Measurements from ENCODE around the gene GPR180. TPM values are rescaled to one million over a fixed set of nuclear protein-coding genes. Genes with fewer than 3 reads are reported as not detected.
A peak's percentile ranks its signal among the peaks of the same experiment; 100 is the strongest.

Gene GPR180
- total and polyA plus RNA-seq, 10 of the 15 experiments (the other 5 are each of a cell fraction or from before 2014, with no cell fraction given), result 1.6 to 7.2 (median 5.3) TPM

GRCh38 chr13:94601446-94602431 is at the start of gene GPR180 (continued):
- TF ChIP-seq, protein P1, sequence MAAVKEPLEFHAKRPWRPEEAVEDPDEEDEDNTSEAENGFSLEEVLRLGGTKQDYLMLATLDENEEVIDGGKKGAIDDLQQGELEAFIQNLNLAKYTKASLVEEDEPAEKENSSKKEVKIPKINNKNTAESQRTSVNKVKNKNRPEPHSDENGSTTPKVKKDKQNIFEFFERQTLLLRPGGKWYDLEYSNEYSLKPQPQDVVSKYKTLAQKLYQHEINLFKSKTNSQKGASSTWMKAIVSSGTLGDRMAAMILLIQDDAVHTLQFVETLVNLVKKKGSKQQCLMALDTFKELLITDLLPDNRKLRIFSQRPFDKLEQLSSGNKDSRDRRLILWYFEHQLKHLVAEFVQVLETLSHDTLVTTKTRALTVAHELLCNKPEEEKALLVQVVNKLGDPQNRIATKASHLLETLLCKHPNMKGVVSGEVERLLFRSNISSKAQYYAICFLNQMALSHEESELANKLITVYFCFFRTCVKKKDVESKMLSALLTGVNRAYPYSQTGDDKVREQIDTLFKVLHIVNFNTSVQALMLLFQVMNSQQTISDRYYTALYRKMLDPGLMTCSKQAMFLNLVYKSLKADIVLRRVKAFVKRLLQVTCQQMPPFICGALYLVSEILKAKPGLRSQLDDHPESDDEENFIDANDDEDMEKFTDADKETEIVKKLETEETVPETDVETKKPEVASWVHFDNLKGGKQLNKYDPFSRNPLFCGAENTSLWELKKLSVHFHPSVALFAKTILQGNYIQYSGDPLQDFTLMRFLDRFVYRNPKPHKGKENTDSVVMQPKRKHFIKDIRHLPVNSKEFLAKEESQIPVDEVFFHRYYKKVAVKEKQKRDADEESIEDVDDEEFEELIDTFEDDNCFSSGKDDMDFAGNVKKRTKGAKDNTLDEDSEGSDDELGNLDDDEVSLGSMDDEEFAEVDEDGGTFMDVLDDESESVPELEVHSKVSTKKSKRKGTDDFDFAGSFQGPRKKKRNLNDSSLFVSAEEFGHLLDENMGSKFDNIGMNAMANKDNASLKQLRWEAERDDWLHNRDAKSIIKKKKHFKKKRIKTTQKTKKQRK (IDR thresholded peaks at IDR 0.05; ENCODE audit: low read depth, low read length), result peak; percentile 83
- TF ChIP-seq SMAD1 (IDR thresholded peaks at IDR 0.05; ENCODE audit: low read depth, partially characterized antibody) (no peak), IKZF2 (IDR thresholded peaks at IDR 0.05) (peak in 1 of 2 experiments; percentile 20; a peak in 2 of 4 replicates), TARDBP (IDR thresholded peaks at IDR 0.05; ENCODE audit: borderline replicate concordance) (no peak), WRNIP1 (IDR thresholded peaks at IDR 0.05; ENCODE audit: borderline replicate concordance, low read depth, low read length) (no peak)
- TF ChIP-seq, protein P2, sequence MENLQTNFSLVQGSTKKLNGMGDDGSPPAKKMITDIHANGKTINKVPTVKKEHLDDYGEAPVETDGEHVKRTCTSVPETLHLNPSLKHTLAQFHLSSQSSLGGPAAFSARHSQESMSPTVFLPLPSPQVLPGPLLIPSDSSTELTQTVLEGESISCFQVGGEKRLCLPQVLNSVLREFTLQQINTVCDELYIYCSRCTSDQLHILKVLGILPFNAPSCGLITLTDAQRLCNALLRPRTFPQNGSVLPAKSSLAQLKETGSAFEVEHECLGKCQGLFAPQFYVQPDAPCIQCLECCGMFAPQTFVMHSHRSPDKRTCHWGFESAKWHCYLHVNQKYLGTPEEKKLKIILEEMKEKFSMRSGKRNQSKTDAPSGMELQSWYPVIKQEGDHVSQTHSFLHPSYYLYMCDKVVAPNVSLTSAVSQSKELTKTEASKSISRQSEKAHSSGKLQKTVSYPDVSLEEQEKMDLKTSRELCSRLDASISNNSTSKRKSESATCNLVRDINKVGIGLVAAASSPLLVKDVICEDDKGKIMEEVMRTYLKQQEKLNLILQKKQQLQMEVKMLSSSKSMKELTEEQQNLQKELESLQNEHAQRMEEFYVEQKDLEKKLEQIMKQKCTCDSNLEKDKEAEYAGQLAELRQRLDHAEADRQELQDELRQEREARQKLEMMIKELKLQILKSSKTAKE (IDR thresholded peaks at IDR 0.05; ENCODE audit: low read depth, poor library complexity, severe bottlenecking), result no peak
